ENCODE data around the gene SLC24A5.

SLC24A5 gene

DNA sequence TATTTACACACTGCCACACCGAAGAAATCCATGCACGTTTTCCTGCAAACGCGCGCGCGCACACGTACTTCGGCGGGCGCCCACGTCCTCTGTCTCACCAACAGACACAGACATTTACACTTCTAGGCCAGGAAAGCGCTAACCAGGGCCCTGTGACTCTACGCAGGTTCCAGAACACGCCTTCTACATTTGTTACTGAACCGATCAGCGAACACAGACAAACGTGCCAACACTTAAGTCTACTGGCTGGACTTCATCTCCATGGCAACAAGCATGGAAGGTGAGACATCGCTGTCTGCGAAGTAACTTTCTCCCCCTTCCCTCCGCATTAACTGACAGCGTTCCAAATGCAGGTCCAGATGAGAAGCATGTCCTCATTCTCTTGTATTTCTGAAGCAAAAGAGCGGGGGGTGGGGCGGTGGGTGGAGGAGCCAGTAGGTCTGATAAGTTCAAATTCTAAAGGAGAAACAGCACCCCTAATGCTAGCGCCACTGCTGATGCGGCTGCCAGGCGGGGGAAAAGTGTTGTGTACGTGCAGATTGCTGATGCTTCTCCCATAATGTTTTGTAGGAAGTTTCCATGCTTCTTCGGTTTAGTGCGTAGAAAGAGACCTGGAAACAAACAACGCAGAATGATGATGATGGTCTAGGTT lies 70.9 kb downstream of the SLC24A5 start, which contains the start of gene CTXN2:
Gene CTXN2 (plus strand): TSS at position 92 of the 652 bp plus-strand sequence. CDS start 9,636 bp downstream, outside the sequence.
- no peak for DNase-seq
